HepG2 (cell line): Measurements from ENCODE around the gene RBM22. TPM values are rescaled to one million over a fixed set of nuclear protein-coding genes. Genes with fewer than 3 reads are reported as not detected.

Experiments used
- DNMT1 ChIP-seq: sonication (generic); formaldehyde crosslinking; IDR thresholded peaks from 2 replicates; pipeline ENCODE4 v1.5.1; 2020; ENCODE audit warnings: mild to moderate bottlenecking, missing genetic modification reagents
- HOXA9 ChIP-seq: sonication (generic); formaldehyde crosslinking; IDR thresholded peaks from 2 replicates; pipeline ENCODE4 v1.8.1; 2022; ENCODE audit warnings: missing genetic modification reagents, mild to moderate bottlenecking, moderate library complexity, borderline replicate concordance
- KDM2A ChIP-seq: sonication (generic); formaldehyde crosslinking; IDR thresholded peaks from 2 replicates; pipeline ENCODE4 v1.4.0; 2020; ENCODE audit warnings: low read depth, missing genetic modification reagents, borderline replicate concordance
- MEIS2 ChIP-seq: sonication (generic); formaldehyde crosslinking; IDR thresholded peaks from 2 replicates; pipeline ENCODE4 v1.9.0; 2021; ENCODE audit warnings: mild to moderate bottlenecking, missing genetic modification reagents
- MTF1 ChIP-seq: sonication (generic); formaldehyde crosslinking; IDR thresholded peaks from 2 replicates; pipeline ENCODE4 v1.5.0; 2020; ENCODE audit warnings: missing genetic modification reagents
- PHF8 ChIP-seq: sonication (generic); formaldehyde crosslinking; IDR thresholded peaks from 2 replicates; pipeline ENCODE4 v1.5.0; 2020; ENCODE audit warnings: missing genetic modification reagents
- PPARG ChIP-seq: conservative IDR thresholded peaks from 2 replicates; pipeline ENCODE4 v1.6.1; 2016; ENCODE audit warnings: missing biosample characterization, missing genetic modification reagents
- STAG1 ChIP-seq: sonication (generic); formaldehyde crosslinking; IDR thresholded peaks from 2 replicates; pipeline ENCODE4 v1.4.0; 2020; ENCODE audit warnings: missing genetic modification reagents
- YEATS4 ChIP-seq: sonication (generic); formaldehyde crosslinking; IDR thresholded peaks from 2 replicates; pipeline ENCODE4 v1.4.0; 2020; ENCODE audit warnings: missing genetic modification reagents, borderline replicate concordance
- ZFAT ChIP-seq: sonication (generic); formaldehyde crosslinking; conservative IDR thresholded peaks from 2 replicates; pipeline ENCODE4 v1.8.1; 2023; ENCODE audit warnings: missing genetic modification reagents, inconsistent platforms
- ZFY ChIP-seq: sonication (generic); formaldehyde crosslinking; IDR thresholded peaks from 2 replicates; pipeline ENCODE4 v1.4.0; 2020; ENCODE audit warnings: missing genetic modification reagents
- ZNF234 ChIP-seq: sonication (generic); formaldehyde crosslinking; conservative IDR thresholded peaks from 2 replicates; pipeline ENCODE4 v1.5.1; 2020; ENCODE audit warnings: mild to moderate bottlenecking, missing genetic modification reagents
- ZNF263 ChIP-seq: sonication (generic); formaldehyde crosslinking; IDR thresholded peaks from 2 replicates; pipeline ENCODE4 v1.4.0; 2020; ENCODE audit warnings: missing genetic modification reagents
- ZNF747 ChIP-seq: sonication (generic); formaldehyde crosslinking; IDR thresholded peaks from 2 replicates; pipeline ENCODE4 v1.8.1; 2023; ENCODE audit warnings: missing genetic modification reagents, mild to moderate bottlenecking, borderline replicate concordance
- polyA plus RNA-seq, 8 experiments: library from polyadenylated mRNA; depleted of rRNA in 3 of 8; stranded (reverse) in 7 of 8; unstranded in 1 of 8; fragments of >200 nt; fragmentation: Illumina TruSeq in 4 of 8; extraction: Trizol in 4 of 8; gene quantifications; 2 replicates each; pipeline versions ENCODE4 v1.2.1 to v1.2.3, GENCODE V29; 2011 to 2016; ENCODE audit warnings: low read depth in 4 of 8, missing spikeins in 1 of 8, mixed read lengths in 1 of 8; ENCODE audit not compliant: insufficient read depth in 1 of 8
- total RNA-seq, 5 experiments: library from RNA; depleted of rRNA; stranded (reverse); fragments of >200 nt; fragmentation: Illumina TruSeq; extraction: Trizol; gene quantifications; 2 replicates each; pipeline ENCODE4 v1.2.3, GENCODE V29; 2016; ENCODE audit warnings: low read depth in 1 of 5
- TF ChIP-seq, protein P1 (sequence below): sonication (generic); formaldehyde crosslinking; IDR thresholded peaks from 2 replicates; pipeline ENCODE4 v1.4.0; 2020; ENCODE audit warnings: missing genetic modification reagents
- TF ChIP-seq, protein P2 (sequence below): sonication (generic); formaldehyde crosslinking; IDR thresholded peaks from 2 replicates; pipeline ENCODE4 v1.4.0; 2020; ENCODE audit warnings: mild to moderate bottlenecking, missing genetic modification reagents
- TF ChIP-seq, protein P3 (sequence below): sonication (generic); formaldehyde crosslinking; IDR thresholded peaks from 2 replicates; pipeline ENCODE4 v1.4.0; 2020; ENCODE audit warnings: missing genetic modification reagents

The RBM22 gene
- total and polyA plus RNA-seq, 2 of the 13 experiments (the other 11 are each of a cell fraction or from before 2014, with no cell fraction given) = 28.3 to 35.0 TPM

DNA sequence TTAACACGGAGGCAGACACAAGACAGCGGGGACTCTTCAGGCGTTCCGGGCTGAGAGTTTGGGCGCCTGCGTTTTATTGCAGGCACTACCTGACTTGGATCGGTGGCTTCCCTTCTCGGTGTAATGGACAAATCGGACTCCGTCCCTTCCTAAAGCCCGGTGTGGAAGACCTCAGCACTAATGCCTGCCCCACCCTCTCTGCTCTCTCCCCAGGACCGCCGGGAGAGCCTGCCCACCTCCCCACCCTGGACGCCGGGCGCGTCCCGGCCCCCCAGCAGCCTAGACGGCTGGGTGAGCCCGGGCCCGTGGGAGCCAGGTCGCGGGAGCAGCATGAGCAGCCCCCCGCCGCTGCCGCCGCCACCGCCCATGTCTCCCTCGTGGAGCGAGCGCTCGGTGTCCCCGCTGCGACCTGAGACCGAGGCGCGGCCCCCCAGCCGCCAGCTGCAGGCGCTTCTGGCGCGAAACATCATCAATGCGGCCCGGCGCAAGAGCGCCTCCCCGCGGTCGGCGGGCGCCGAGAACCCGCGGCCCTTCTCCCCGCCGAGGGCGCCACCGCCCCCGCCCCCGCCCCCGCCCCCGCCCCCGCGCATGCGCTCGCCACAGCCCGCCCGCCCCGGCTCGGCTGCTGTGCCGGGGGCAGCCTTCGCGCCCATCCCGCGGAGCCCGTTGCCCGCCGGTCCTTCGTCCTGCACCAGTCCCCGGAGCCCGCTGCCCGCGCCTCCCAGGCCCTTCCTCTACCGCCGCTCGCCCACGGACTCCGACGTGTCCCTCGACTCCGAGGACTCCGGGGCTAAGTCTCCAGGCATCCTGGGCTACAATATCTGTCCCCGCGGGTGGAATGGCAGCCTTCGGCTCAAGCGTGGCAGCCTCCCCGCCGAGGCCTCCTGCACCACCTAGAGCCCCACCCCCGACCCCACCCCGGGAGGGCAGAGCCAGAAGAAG lies 44.4 kb downstream of the RBM22 start (continued):
- TF ChIP-seq PPARG (CRISPR knock-in tag) (no peak), YEATS4 (0 out of 2 replicates have a peak, but pooled peaks have one; percentile 26), DNMT1 (CRISPR knock-in tag) (peak; percentile 33; the same call in 1 of the 2 replicates), ZFAT (CRISPR knock-in tag) (no peak), HOXA9 (CRISPR knock-in tag) (0 out of 2 replicates have a peak, but pooled peaks have one; percentile 44), ZNF747 (CRISPR knock-in tag) (peak; percentile 24; the same call in 1 of the 2 replicates), MEIS2 (0 out of 2 replicates have a peak, but pooled peaks have one; percentile 56), PHF8 (CRISPR knock-in tag) (peak; percentile 28; the same call in 1 of the 2 replicates), ZFY (CRISPR knock-in tag) (peak; percentile 16; the same call in 1 of the 2 replicates), MTF1 (CRISPR knock-in tag) (no peak), ZNF263 (0 out of 2 replicates have a peak, but pooled peaks have one; percentile 20), KDM2A (CRISPR knock-in tag) (peak; percentile 52; the same call in 1 of the 2 replicates), STAG1 (CRISPR knock-in tag) (peak; percentile 80), ZNF234 (0 out of 2 replicates have a peak, but pooled peaks have one; percentile 78)
- TF ChIP-seq, protein P1, sequence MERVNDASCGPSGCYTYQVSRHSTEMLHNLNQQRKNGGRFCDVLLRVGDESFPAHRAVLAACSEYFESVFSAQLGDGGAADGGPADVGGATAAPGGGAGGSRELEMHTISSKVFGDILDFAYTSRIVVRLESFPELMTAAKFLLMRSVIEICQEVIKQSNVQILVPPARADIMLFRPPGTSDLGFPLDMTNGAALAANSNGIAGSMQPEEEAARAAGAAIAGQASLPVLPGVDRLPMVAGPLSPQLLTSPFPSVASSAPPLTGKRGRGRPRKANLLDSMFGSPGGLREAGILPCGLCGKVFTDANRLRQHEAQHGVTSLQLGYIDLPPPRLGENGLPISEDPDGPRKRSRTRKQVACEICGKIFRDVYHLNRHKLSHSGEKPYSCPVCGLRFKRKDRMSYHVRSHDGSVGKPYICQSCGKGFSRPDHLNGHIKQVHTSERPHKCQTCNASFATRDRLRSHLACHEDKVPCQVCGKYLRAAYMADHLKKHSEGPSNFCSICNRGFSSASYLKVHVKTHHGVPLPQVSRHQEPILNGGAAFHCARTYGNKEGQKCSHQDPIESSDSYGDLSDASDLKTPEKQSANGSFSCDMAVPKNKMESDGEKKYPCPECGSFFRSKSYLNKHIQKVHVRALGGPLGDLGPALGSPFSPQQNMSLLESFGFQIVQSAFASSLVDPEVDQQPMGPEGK (CRISPR knock-in tag) = peak; percentile 70
- TF ChIP-seq, protein P2, sequence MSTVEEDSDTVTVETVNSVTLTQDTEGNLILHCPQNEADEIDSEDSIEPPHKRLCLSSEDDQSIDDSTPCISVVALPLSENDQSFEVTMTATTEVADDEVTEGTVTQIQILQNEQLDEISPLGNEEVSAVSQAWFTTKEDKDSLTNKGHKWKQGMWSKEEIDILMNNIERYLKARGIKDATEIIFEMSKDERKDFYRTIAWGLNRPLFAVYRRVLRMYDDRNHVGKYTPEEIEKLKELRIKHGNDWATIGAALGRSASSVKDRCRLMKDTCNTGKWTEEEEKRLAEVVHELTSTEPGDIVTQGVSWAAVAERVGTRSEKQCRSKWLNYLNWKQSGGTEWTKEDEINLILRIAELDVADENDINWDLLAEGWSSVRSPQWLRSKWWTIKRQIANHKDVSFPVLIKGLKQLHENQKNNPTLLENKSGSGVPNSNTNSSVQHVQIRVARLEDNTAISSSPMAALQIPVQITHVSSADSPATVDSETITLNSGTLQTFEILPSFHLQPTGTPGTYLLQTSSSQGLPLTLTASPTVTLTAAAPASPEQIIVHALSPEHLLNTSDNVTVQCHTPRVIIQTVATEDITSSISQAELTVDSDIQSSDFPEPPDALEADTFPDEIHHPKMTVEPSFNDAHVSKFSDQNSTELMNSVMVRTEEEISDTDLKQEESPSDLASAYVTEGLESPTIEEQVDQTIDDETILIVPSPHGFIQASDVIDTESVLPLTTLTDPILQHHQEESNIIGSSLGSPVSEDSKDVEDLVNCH (CRISPR knock-in tag) = no peak
- TF ChIP-seq, protein P3, sequence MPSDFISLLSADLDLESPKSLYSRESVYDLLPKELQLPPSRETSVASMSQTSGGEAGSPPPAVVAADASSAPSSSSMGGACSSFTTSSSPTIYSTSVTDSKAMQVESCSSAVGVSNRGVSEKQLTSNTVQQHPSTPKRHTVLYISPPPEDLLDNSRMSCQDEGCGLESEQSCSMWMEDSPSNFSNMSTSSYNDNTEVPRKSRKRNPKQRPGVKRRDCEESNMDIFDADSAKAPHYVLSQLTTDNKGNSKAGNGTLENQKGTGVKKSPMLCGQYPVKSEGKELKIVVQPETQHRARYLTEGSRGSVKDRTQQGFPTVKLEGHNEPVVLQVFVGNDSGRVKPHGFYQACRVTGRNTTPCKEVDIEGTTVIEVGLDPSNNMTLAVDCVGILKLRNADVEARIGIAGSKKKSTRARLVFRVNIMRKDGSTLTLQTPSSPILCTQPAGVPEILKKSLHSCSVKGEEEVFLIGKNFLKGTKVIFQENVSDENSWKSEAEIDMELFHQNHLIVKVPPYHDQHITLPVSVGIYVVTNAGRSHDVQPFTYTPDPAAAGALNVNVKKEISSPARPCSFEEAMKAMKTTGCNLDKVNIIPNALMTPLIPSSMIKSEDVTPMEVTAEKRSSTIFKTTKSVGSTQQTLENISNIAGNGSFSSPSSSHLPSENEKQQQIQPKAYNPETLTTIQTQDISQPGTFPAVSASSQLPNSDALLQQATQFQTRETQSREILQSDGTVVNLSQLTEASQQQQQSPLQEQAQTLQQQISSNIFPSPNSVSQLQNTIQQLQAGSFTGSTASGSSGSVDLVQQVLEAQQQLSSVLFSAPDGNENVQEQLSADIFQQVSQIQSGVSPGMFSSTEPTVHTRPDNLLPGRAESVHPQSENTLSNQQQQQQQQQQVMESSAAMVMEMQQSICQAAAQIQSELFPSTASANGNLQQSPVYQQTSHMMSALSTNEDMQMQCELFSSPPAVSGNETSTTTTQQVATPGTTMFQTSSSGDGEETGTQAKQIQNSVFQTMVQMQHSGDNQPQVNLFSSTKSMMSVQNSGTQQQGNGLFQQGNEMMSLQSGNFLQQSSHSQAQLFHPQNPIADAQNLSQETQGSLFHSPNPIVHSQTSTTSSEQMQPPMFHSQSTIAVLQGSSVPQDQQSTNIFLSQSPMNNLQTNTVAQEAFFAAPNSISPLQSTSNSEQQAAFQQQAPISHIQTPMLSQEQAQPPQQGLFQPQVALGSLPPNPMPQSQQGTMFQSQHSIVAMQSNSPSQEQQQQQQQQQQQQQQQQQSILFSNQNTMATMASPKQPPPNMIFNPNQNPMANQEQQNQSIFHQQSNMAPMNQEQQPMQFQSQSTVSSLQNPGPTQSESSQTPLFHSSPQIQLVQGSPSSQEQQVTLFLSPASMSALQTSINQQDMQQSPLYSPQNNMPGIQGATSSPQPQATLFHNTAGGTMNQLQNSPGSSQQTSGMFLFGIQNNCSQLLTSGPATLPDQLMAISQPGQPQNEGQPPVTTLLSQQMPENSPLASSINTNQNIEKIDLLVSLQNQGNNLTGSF (CRISPR knock-in tag) = no peak
